RPMI7951 (cell line): Measurements from ENCODE around the gene NOX3. TPM values are rescaled to one million over a fixed set of nuclear protein-coding genes. Genes with fewer than 3 reads are reported as not detected.

ENCODE experiments used
- DNase-seq: peaks from one replicate; pipeline ENCODE4 v3.0.0-alpha.2; 2012; ENCODE audit warnings: low read depth
- total RNA-seq: library from RNA; depleted of rRNA; stranded (reverse); fragments of >200 nt; shearing (Covaris generic); gene quantifications from 2 replicates; pipeline ENCODE4 v1.2.3, GENCODE V29; 2014

Gene NOX3
- total RNA-seq, 1 experiment from 2014 or later: not detected

- DNase-seq: no peak
Observed at GRCh38 chr6:155399745-155400653, 55.6 kb downstream of the NOX3 start.

DNA sequence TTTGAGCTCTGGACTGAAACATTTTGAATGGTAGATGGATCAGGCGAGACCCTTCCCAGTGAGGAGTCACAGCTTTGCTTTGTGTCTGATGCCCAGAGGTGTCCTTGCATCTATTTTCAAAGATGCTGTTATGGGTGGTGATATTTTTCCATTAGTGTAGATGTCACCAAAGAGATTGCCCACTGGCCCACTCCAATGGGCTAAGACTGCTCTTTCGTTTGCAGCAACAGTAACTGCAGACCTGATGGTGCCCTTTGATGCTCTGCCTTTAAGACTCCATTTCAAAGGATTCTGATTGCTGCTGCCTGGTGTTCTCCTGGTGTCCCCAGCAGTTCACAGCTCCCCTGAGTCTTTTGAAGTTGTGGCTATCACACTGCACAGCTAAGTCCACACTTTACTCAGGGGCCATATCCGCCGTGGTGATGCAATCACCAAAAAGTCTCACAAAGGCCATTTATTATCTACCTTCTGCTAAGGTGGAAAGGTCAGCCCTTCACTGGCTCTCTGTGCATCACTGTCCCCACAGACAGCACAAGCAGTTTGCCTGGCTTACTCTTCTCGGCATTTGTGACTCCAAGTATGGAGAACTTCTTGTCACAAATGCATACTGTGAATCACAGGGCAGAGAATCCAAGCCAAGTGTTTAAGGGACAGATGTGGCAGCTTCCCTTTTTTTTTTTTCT, 56.4 kb downstream of the NOX3 start:
- DNase-seq: no peak

- no peak for DNase-seq
Observed at GRCh38 chr6:155398701-155399061, 57.0 kb downstream of the NOX3 start.

- no peak for DNase-seq
Observed at GRCh38 chr6:155398221-155398620, 57.4 kb downstream of the NOX3 start.

DNA sequence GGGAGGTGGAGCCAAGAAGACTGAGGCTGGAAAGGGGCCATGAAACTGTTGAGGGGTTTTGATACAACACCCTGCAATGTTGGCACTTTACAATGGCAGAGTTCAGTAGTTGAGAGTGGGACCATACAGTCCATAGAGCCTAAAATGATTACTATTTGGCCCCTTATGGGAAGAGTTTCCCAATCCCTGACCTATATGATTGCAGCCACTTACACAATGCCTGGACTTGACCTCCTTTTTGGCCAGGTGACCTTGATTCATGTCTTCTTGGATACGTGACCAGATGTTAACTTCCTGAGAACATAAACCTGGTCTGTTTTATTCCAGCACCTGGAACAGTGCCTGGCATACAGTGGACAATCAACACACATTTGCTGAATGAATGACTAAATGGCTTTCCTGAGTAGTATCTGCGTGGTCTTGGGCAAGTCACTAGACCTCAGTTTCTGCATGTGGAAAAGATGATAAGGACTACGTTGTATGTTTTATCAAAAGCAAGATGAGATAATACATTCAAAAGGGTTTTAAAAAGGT, 58.4 kb downstream of the NOX3 start:
- DNase-seq: no peak

DNA sequence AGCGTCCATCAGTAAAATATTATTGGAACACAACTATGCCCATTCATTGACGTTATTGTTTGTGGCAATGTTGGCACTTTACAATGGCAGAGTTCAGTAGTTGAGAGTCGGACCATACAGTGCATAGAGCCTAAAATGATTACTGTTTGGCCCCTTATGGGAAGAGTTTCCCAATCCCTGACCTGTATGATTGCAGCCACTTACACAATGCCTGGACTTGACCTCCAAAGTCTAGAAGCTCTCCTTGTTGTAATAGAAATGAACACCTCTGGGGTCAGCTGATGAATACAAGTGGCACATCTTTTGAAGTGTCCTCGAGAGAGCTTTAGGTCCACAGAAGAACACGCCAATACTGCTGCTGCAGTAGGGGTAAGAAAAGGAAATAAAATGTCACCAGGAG, 59.0 kb downstream of the NOX3 start:
- no peak for DNase-seq

DNA sequence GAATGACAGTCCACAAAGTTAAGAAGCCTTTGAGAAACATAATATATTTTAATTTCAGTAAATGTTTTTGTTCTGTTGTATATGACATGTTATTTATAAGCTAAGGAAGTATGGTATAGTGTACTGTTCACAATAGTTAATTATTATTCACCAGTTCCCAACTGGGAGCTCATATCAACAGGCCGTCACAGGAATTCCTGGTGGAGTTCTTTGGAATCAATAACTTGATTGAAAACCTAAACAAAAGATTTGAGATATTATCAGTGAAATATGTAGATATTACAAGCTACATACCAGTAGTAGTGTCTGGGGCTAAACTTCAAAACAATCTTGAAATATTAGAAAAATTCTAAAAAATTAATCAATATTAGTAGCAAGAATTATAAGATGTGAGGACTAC, 60.3 kb downstream of the NOX3 start:
- no peak for DNase-seq

GRCh38 chr6:155389130-155389529, 66.5 kb downstream of the NOX3 start:
- no peak for DNase-seq

- no peak for DNase-seq
Observed at GRCh38 chr6:155388591-155388990, 67.0 kb downstream of the NOX3 start.

DNA sequence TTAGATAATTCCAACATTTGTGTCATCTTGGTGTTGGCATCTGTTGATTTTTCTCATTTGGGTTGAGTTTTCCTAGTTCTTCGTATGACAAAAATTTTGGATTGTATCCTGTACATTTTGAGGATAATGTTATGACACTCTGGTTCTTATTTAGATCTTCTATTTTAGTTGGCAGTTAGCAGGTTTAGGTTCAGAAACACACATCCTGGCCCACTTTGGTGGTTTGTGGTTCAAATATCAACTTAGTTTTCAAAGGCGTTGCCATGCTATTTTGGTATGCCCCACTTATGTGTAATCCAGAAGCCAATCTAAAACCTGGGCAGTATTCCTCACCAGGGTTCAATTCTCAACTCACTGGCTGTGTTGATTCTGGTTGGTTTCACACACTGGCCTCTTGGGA, 68.2 kb downstream of the NOX3 start:
- DNase-seq: no peak

DNA sequence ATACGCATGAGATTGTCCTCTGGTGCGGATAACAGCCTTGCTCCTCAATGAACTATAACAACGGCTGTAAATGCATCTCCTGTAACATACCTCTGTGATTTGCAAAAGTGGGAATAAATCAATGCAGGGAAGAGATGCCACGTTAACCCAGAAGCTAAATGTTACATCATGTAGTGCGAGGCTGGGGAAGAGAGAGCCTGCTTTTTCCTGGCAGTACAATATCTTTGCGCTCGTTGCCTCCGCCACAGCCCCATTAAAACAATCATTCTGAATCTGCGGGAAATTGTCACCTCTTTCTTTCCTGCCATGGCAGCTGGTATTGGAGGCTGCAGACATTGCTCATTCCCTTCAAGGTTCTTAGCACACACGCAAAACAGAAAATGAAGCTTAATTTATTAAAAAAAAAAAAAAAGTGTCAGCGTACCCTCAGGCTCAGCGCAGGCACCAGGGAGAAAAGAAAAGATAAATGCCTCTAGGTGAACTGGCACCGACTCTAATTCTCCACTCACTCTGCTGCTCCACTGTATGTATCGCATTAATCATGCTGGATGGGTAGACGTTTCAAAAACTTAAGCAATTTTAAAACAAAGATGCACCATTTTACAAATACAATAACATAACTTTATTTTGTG, 71.2 kb downstream of the NOX3 start:
- DNase-seq: no peak

- DNase-seq: no peak
Observed at GRCh38 chr6:155383913-155384312, 71.7 kb downstream of the NOX3 start.

GRCh38 chr6:155382338-155382685, 73.3 kb downstream of the NOX3 start:
- peak; percentile 56 for DNase-seq

DNA sequence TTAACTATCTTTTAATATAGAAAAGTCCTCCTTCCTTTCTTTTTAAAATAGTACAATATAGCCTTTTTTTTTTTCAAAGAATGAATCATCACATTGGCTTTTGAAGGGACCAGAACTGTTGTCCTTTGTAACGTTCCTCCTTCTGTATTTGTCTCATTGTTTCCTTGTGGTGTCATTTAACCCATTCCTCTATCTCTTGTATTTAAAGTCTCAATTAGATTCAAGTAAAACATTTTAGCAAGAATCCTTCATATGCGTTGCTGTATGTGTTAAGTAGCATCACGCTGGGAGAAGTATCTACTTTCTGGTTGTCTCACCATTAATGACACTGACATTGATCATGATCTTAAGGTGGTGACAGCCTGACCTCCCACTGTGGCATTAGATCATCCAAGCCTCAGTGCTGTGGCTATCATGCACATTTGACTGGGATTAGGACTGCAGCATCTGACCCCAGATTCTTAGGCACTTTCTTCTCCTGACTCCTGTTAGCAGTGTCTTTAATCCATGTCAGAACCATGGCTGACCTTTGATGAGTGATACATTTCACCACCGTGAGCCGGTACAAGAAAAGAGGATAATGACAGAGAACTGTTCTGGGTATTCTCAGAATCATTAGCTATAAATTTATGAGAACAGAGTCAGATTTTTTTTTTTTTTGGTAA, 73.8 kb downstream of the NOX3 start:
- DNase-seq: peak; percentile 15

DNA sequence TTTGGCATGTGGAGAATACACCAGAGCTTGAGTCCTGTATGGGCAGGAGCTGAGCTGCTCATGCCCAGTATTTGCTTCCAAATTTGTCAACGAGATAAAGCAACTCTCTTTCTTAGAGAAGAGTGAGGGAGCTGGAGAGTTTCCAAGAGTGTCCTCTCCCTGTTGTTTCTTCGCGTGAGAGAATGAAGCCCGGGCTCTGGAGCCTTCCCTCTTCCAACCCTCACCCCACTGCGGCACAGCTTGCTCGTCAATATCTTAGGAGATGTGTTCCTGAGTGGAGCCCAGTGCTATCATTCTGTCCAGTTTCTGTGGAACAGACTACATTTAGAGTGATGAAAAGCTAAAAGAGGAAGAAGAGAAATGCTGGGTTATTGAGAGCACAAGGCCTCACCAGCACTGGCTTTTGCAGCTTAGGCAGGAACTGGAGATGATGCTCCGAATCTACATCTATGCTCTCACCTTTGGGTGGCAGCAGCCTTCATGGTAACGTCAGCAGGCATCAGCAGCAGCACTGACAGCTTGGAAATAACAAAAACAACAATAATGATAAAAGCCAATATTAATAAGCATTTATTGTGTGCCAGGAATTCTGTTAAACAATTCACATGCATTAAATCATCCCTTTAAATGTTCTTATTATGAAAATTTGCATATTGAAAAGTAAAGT, 74.8 kb downstream of the NOX3 start:
- DNase-seq: no peak

- no peak for DNase-seq
Observed at GRCh38 chr6:155378724-155379123, 76.9 kb downstream of the NOX3 start.

- no peak for DNase-seq
Observed at GRCh38 chr6:155378276-155378675, 77.4 kb downstream of the NOX3 start.

- peak; percentile 74 for DNase-seq
Observed at GRCh38 chr6:155377061-155377460, 78.6 kb downstream of the NOX3 start.

DNA sequence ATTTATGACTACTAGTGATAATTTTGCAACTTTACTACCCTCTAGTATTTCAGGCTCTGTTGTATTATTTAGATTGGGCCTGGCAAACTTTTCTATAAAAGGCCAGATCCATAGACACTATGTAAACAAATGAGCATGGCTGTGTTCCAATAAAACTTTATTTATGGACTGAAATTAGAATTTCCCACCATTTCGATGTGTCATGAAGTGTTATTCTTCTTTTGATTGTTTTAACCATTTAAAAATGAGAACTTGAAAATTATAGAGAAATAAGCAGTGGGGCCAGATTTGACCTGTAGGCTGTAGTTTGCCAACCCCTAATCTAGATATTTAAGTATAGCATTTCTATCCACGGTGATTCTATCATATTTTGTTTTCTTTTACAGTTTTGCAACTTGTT, 79.8 kb downstream of the NOX3 start:
- DNase-seq: no peak

DNA sequence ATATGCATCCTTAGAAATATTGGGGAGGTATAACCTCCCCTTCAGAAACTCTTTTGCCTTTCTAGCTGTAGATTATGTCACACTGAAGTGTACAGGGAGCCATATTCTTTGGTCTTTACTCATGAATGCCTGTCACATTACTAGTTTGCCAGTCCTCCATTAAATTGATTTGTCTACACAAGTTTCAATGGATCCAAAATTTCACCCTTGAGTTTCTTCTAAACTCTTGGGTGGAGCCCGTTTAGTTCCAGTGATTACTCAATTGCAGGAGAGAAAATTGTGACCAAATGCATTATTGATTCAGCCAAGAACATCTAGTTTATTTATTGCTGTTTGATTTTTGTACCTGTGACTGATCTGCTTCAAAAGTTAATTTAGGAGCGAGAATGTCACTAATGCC, 81.0 kb downstream of the NOX3 start:
- no peak for DNase-seq

DNA sequence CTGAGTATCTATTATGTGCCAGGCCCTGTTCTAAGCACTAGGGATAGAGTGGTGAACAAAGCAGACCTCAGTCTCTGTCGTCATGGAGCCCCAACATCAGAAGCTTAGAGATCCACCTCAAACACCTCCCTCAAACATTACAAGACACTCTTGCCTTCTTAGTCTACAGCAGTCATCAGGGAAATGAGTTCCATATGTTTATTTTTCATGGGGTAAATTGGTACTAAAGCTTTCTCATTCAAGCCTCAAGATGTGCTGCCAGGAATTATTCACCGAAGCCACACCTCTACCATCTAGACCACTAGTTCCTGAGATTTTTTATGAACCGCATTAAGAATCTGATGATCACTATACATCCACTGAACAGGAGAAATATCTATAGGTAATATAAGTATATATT, 82.4 kb downstream of the NOX3 start:
- DNase-seq: peak; percentile 17

GRCh38 chr6:155372256-155372655, 83.4 kb downstream of the NOX3 start:
- DNase-seq: no peak
